Stimulated activated CD8-positive, alpha-beta memory T cell treated with anti-CD3 and anti-CD28 coated beads, Interleukin-15, amount 100 ng/mL, for 1 hour (primary cell): Measurements from ENCODE around the gene TRAF3.

Experiments used
- DNase-seq: peaks from one replicate; pipeline ENCODE4 v3.0.0-alpha.2; 2020; ENCODE audit warnings: low read depth

TRAF3 gene

GRCh38 chr14:102777711-102778337 is 575 bp downstream of the TRAF3 start:
- DNase-seq: no peak

GRCh38 chr14:102778338-102779083 is 1.3 kb downstream of the TRAF3 start:
- DNase-seq: no peak

- DNase-seq: no peak
Measured at GRCh38 chr14:102779084-102779462, 1.8 kb downstream of the TRAF3 start.

- no peak for DNase-seq
Measured at GRCh38 chr14:102779574-102780315, 2.5 kb downstream of the TRAF3 start.

GRCh38 chr14:102781063-102781462 is 3.8 kb downstream of the TRAF3 start:
- DNase-seq: no peak

GRCh38 chr14:102782974-102783373 is 5.7 kb downstream of the TRAF3 start:
- DNase-seq: no peak

DNA sequence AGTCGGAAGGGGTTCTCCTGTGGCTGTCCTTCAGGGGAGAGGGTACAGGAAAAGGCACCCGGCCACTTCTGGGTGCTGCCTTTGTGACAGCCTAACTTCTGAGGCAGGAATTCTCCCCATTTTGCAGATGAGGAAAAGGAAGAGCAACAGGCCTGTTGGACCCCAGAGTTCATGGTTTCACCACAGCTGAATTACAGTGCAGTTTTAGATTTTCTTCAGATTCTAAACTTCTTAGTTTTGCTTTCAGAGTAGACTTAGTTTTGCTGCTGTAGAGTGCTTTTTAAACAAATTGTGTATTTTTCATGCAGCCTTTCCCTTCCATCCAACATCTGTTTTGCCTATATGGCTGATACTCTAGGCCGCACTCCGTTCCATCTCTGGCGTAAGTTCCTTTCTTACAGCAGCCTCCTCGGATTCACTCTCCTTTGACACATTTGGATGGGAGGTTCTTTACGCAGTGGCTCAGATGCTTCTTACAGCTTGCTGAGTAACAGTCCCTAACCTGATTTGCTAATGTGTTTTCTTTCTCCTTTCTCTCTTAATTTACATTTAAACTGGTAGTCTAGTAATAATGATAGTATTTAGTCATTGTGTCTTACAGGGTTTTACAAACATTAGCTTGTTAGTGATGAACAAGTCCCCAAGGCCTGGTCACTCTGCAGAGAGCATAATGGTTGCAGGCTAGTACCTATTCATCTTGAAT is 7.8 kb downstream of the TRAF3 start:
- no peak for DNase-seq

DNA sequence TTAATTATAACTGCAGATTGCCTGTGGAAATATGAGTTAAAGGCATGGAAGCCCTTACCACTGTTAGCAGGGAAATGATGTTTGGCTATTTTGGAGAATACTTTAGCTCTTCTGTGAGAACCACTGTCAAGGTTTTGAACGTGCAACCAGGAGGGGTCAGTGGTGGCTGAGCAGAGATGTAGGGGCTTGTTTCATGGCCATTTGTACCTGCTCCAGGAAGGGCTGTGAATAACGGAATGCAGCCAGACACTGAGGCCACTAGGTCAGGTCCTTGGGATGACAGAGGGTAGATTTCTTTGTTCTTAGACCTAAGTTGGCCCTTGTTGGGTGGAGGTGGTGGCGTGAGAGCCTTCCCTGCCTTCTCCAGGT is 8.3 kb downstream of the TRAF3 start:
- no peak for DNase-seq

- no peak for DNase-seq
Measured at GRCh38 chr14:102786768-102787167, 9.5 kb downstream of the TRAF3 start.

GRCh38 chr14:102789349-102789748 is 12.1 kb downstream of the TRAF3 start:
- DNase-seq: no peak

- no peak for DNase-seq
Measured at GRCh38 chr14:102793531-102794328, 16.5 kb downstream of the TRAF3 start.

DNA sequence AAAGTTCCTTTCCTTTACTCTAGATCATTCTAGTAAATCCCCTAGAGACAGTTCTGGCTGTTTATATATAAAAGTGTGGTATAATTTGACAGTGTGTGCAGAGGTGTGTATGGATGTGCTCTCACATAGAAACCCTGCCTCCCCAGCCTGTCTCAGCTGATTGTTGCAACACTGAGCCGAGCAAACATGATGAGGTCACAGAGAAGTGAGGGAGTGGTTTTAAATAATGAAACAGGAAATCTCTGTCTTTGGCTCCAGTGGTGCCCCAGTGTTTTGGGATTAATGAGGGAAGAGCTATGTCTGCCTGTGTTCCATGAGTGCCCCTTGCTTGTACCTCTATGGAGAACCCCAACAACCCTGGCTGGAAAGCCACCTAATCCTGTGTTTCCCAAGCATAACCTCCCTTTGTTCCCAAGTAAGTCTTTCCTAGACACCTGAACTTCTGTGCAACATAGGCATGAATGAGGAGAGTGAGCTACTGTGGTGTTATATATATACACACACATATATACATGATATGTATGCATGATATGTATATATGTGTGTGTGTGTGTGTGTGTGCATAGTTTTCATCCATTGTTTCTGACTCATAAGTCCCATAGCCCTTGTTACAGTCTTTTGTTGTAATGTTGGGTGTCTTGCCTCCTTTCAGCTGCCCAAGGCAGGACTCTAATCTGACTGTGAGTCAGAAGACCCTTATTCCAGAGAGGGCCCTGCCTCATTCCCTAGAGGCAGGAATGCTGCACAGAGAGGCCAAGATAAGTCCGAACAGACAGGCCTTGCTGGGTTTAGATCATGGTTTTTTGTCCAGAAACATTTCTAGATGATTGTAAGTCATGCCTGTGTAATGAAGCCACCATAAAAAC is 18.0 kb downstream of the TRAF3 start:
- no peak for DNase-seq

DNA sequence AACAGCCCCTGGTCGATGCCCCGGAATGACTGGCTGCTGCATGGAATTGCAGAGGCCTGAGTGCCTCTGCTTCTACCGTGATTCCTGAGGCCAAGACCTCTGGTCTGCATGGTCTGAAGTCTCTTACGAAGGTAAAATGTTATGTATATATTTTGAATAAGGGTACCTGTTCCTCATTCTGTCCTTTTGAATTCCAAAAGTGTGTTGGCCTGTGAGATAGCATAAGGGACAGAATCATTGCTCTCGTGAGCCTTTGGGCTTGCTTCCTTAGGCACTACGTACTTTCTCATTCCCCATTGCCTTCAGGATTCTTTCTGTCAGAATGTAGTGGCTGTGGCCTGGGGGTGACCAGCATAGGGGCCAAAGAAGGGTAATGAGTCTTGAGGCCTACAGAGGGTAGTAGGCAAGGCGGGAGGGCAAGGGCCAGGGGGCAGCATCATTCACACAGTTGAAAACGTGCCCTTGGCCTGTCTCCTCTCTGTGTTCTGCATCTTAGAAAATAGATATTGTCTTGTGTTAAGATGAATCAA is 19.5 kb downstream of the TRAF3 start:
- DNase-seq: no peak

GRCh38 chr14:102798926-102799325 is 21.7 kb downstream of the TRAF3 start:
- DNase-seq: no peak

DNA sequence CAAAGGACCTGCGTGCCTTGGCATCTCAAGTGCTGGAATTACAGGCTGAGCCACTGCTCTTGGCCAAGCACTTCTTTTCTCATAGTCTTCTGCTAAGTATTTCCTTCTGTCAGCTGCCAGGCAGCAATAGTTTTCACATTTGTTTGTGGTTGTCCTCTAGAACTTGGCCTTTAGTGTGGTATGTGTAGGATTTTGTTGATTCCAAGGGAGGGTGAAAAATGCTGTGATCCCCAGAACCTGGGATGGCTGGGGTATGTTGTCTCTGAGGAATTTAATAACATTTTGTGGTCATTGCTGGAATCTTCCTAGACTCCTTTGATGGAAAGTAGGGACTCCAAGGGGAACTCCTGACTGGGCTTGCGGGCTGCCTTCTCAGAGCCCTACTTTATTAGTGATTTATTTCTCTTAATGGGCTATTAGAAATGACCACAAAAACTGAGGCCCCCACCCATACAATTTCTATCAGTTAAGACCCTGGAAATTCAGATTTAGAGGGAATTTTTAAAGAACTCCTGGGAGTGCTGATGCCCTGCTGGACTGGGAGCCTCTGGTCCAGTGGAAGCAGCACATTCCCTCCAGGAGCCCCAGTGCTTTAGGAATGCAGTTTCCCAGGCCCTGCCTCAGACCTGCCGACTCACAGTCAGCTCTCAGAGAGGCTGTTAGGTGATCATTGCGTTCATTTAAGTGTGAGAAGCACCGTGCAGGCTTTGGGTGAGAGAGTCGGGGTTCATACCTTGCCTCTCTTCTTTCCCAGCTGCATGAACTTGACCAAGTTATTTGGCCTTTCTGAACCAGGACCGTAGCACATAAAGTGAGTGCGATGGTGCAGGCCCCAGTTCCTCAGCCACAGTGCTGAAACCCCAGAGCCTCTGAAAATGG is 22.7 kb downstream of the TRAF3 start:
- DNase-seq: no peak

GRCh38 chr14:102802834-102803523 is 25.7 kb downstream of the TRAF3 start:
- no peak for DNase-seq

GRCh38 chr14:102804858-102805257 is 27.6 kb downstream of the TRAF3 start:
- no peak for DNase-seq

DNA sequence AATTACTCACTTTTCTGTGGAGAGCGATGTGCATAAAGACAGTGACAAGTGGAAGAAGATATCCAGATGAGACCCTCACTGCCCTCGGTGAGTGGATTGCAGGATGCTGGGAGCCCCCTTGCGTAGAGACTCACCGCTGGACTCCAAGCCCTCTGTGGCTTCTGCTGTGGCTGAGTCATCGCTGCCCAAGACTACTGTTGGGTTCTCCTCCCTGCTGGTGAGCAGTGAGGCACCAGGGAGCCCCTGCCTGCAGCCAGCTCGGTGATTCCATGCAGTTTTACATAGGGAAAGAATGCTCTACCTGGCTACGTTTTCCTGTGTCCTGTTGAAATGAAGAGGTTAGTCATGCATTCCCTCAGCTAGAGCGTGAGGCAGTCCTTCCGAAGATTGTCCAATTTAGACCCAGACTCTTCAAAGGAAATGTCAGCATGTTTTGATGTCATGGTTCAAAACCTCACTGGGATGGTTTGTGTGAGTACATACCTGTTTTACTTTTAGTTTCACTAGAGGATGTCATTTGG is 28.2 kb downstream of the TRAF3 start:
- DNase-seq: no peak

GRCh38 chr14:102805941-102806340 is 28.7 kb downstream of the TRAF3 start:
- no peak for DNase-seq
